ENCODE measurements around the gene BEAN1. TPM values are rescaled to one million over a fixed set of nuclear protein-coding genes. Genes with fewer than 3 reads are reported as not detected.
A peak's percentile ranks its signal among the peaks of the same experiment; 100 is the strongest.

The BEAN1 gene
- total RNA-seq, 1 donor: under 0.01 TPM

GRCh38 chr16:66508248-66508913, 81.3 kb downstream of the BEAN1 start:
- no peak for DNase-seq (ENCODE audit: low read depth)
- no peak overlapping the region for H3K4me3 ChIP-seq (ENCODE audit: low read depth, low read length)
- TF ChIP-seq, protein P1, sequence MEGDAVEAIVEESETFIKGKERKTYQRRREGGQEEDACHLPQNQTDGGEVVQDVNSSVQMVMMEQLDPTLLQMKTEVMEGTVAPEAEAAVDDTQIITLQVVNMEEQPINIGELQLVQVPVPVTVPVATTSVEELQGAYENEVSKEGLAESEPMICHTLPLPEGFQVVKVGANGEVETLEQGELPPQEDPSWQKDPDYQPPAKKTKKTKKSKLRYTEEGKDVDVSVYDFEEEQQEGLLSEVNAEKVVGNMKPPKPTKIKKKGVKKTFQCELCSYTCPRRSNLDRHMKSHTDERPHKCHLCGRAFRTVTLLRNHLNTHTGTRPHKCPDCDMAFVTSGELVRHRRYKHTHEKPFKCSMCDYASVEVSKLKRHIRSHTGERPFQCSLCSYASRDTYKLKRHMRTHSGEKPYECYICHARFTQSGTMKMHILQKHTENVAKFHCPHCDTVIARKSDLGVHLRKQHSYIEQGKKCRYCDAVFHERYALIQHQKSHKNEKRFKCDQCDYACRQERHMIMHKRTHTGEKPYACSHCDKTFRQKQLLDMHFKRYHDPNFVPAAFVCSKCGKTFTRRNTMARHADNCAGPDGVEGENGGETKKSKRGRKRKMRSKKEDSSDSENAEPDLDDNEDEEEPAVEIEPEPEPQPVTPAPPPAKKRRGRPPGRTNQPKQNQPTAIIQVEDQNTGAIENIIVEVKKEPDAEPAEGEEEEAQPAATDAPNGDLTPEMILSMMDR (IDR thresholded peaks at IDR 0.05; ENCODE audit: insufficient read depth, low read depth, low read length): no peak

DNA sequence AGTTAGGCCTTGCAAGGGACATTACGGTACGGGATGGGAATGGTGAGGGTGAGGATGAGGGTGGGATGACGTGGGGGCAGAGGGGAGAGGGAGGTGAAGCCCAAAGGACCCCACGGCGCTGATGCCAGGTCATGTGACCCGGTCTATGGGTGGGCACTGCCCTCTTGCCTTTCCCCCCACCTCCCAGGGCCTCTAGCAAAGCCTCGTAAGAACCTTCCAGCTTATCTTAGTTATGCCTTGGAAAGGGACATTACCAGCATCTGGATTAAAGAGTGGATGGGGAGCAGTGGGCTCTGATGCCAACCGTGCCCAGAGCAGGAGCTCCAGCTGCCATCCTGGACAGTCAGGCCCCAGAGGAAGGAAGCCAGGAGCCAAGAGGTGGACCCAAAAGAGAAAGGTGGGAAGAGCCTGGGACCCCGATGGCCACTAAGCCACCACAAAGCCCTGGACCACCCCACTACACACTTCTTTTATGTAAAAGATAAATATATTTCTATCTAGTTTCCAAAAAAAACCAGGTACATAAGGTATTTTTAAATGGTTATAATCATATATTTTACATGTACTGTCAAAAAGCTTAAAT, 81.9 kb downstream of the BEAN1 start:
- H3K4me3 ChIP-seq (ENCODE audit: low read depth, low read length): no peak overlapping the region
- no peak for DNase-seq (ENCODE audit: low read depth)
- TF ChIP-seq, protein P1 (IDR thresholded peaks at IDR 0.05; ENCODE audit: insufficient read depth, low read depth, low read length): no peak

GRCh38 chr16:66509576-66509975, 82.5 kb downstream of the BEAN1 start:
- no peak overlapping the region for H3K4me3 ChIP-seq (ENCODE audit: low read depth, low read length)
- TF ChIP-seq, protein P1 (IDR thresholded peaks at IDR 0.05; ENCODE audit: insufficient read depth, low read depth, low read length): no peak
- no peak for DNase-seq (ENCODE audit: low read depth)

DNA sequence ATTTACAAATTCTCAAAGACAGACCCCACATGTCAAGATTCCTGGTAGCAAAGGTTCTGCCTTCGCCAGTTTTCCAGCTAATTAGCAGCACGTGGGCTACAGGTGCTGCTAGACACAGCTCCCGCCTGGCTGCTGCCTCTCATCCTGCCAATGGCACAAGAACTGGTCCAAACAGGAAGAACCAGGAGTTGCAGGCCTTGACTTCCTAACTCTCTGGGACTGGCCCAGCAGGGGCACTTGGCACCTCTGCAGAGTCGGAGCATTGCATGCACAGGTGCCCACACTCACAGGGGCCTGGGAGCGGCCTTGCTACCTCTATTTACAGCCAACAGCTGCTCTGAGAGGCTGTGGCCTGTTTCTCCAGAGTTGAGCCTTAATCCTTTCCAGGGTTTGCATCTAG, 83.2 kb downstream of the BEAN1 start:
- DNase-seq (ENCODE audit: low read depth): no peak
- TF ChIP-seq, protein P1 (IDR thresholded peaks at IDR 0.05; ENCODE audit: insufficient read depth, low read depth, low read length): no peak
- no peak overlapping the region for H3K4me3 ChIP-seq (ENCODE audit: low read depth, low read length)

- TF ChIP-seq, protein P1 (IDR thresholded peaks at IDR 0.05; ENCODE audit: insufficient read depth, low read depth, low read length): no peak
- DNase-seq (ENCODE audit: low read depth): no peak
- no peak overlapping the region for H3K4me3 ChIP-seq (ENCODE audit: low read depth, low read length)
These were observed 83.9 kb downstream of the BEAN1 start for GRCh38 chr16:66510711-66511601.

- DNase-seq (ENCODE audit: low read depth): peak; percentile 65
- H3K4me3 ChIP-seq (ENCODE audit: low read depth, low read length): no peak overlapping the region
- TF ChIP-seq, protein P1 (IDR thresholded peaks at IDR 0.05; ENCODE audit: insufficient read depth, low read depth, low read length): peak; percentile 19
These were observed 84.6 kb downstream of the BEAN1 start for GRCh38 chr16:66511602-66512271.

Measured in fibroblast of villous mesenchyme (primary cell).